GM12878 (cell line): Measurements from ENCODE around the gene CDC25A. TPM values are rescaled to one million over a fixed set of nuclear protein-coding genes. Genes with fewer than 3 reads are reported as not detected.
A peak's percentile ranks its signal among the peaks of the same experiment; 100 is the strongest.

Experiments
- ATAC-seq: fragments of 200-7000 bp; cut with Tn5 transposase; 3 replicates; pipeline ENCODE4 v1.9.1; 2020; ENCODE audit warnings: mild to moderate bottlenecking, moderate library complexity
- BruUV-seq: library from RNA; stranded (reverse); fragments of 400-500 nt; replicated peaks from 2 replicates; lab custom pipeline; 2021; lab: Mats Ljungman, UMichigan
- CTCF ChIA-PET: fragments of 300-600 bp; sonication (Branson Sonifier 250); formaldehyde crosslinking; extraction: SDS; loops from one replicate; lab custom pipeline; 2021; ENCODE audit warnings: inconsistent platforms; lab: Yijun Ruan, JAX
- POLR2A ChIA-PET: fragments of 350-600 bp; formaldehyde crosslinking; extraction: SDS; loops from one replicate; lab custom pipeline; 2021; ENCODE audit warnings: inconsistent platforms; lab: Charles Lee
- RAD21 ChIA-PET: fragments of 300-600 bp; sonication (Branson Sonifier 250); formaldehyde crosslinking; loops from one replicate; lab custom pipeline; 2023; ENCODE audit warnings: antibody characterized with exemption; ENCODE audit not compliant: unreplicated experiment; lab: Charles Lee
- SMC1A ChIA-PET: fragments of 300-600 bp; sonication (Branson Sonifier 250); formaldehyde crosslinking; loops from one replicate; lab custom pipeline; 2023; ENCODE audit not compliant: unreplicated experiment, uncharacterized antibody; lab: Charles Lee
- DNase-seq: peaks from one replicate; pipeline ENCODE4 v3.0.0-alpha.2; 2011; ENCODE audit warnings: low read depth, low spot score
- FAIRE-seq: peaks from 3 replicates; lab custom pipeline; 2011; peaks lifted over from hg19 to GRCh38; lab: Jason Lieb, UNC
- H2AFZ ChIP-seq: 2 replicates; pipeline ENCODE4 v1.6.0; 2011; ENCODE audit warnings: low read depth, low read length, control low read depth; ENCODE audit not compliant: control insufficient read depth
- H3K27ac ChIP-seq: 2 replicates; pipeline ENCODE4 v1.5.1; 2011; ENCODE audit warnings: control low read depth; ENCODE audit not compliant: control insufficient read depth, insufficient read depth
- H3K27me3 ChIP-seq, 2 experiments: replicated peaks in 1 of 2; 2 replicates each; pipeline versions ENCODE4 v1.6.0 to v1.6.1; 2011; ENCODE audit warnings: low read length in 1 of 2; ENCODE audit not compliant: control insufficient read depth in 2 of 2, insufficient read depth in 2 of 2
- H3K36me3 ChIP-seq, 2 experiments: 2 replicates each; pipeline ENCODE4 v1.5.1; 2011; ENCODE audit warnings: low read length in 1 of 2; ENCODE audit not compliant: control insufficient read depth in 2 of 2, insufficient read depth in 2 of 2
- H3K4me1 ChIP-seq: 2 replicates; pipeline ENCODE4 v1.6.1; 2011; ENCODE audit warnings: mild to moderate bottlenecking, low read length, moderate library complexity, mixed read lengths; ENCODE audit not compliant: control insufficient read depth, insufficient read depth
- H3K4me2 ChIP-seq: 2 replicates; pipeline ENCODE4 v1.6.0; 2011; ENCODE audit warnings: control low read depth; ENCODE audit not compliant: control insufficient read depth, insufficient read depth
- H3K4me3 ChIP-seq: fragments of 200-600 bp; sonication (generic); 2 replicates; pipeline ENCODE4 v1.5.1; 2016
- H3K79me2 ChIP-seq: 2 replicates; pipeline ENCODE4 v1.6.0; 2011; ENCODE audit warnings: low read length; ENCODE audit not compliant: control insufficient read depth, insufficient read depth
- H3K9ac ChIP-seq: 2 replicates; pipeline ENCODE4 v1.8.0; 2011; ENCODE audit warnings: low read length, control low read depth, mixed read lengths; ENCODE audit not compliant: control insufficient read depth, insufficient read depth
- H3K9me3 ChIP-seq: replicated peaks from 3 replicates; pipeline ENCODE4 v1.5.1; 2011; ENCODE audit warnings: mild to moderate bottlenecking, low read length; ENCODE audit not compliant: control insufficient read depth, insufficient read depth
- H4K20me1 ChIP-seq: 2 replicates; pipeline ENCODE4 v1.6.0; 2011; ENCODE audit not compliant: control insufficient read depth, insufficient read depth
- BACH1 ChIP-seq: fragments of 450-650 bp; IDR thresholded peaks from 2 replicates; pipeline ENCODE4 v1.6.1; 2017; ENCODE audit warnings: mild to moderate bottlenecking, borderline replicate concordance
- ELK1 ChIP-seq: IDR thresholded peaks from 2 replicates; pipeline ENCODE4 v1.6.1; 2012; ENCODE audit warnings: low read depth, low read length, improper control_type of control experiment
- EZH2 ChIP-seq: IDR thresholded peaks from 2 replicates; pipeline ENCODE4 v1.6.1; 2012; ENCODE audit warnings: low read depth, mild to moderate bottlenecking, control low read depth, inconsistent platforms, low read length, borderline replicate concordance; ENCODE audit not compliant: control insufficient read depth
- FOS ChIP-seq: IDR thresholded peaks from 3 replicates; pipeline ENCODE4 v1.6.1; 2011; ENCODE audit warnings: borderline replicate concordance; ENCODE audit not compliant: insufficient read length; ENCODE audit errors: extremely low read depth
- GATAD2B ChIP-seq: fragments of 450-650 bp; conservative IDR thresholded peaks from 2 replicates; pipeline ENCODE4 v1.6.1; 2017; ENCODE audit warnings: low read depth, mild to moderate bottlenecking, moderate library complexity
- HCFC1 ChIP-seq: fragments of 150-350 bp; IDR thresholded peaks from 2 replicates; pipeline ENCODE4 v1.6.1; 2014; ENCODE audit warnings: low read length
- IKZF1 ChIP-seq: fragments of 450-650 bp; conservative IDR thresholded peaks from 2 replicates; pipeline ENCODE4 v1.6.1; 2017; ENCODE audit warnings: antibody characterized with exemption, mild to moderate bottlenecking
- JUND ChIP-seq: IDR thresholded peaks from 2 replicates; pipeline ENCODE4 v1.6.1; 2012; ENCODE audit warnings: low read depth, mild to moderate bottlenecking, low read length, improper control_type of control experiment, moderate library complexity
- KDM1A ChIP-seq: fragments of 200-600 bp; sonication (generic); IDR thresholded peaks from 2 replicates; pipeline ENCODE4 v1.6.1; 2016; ENCODE audit warnings: borderline replicate concordance
- MYB ChIP-seq: fragments of 150-350 bp; IDR thresholded peaks from 2 replicates; pipeline ENCODE4 v1.6.1; 2014; ENCODE audit warnings: mild to moderate bottlenecking, low read depth, low read length, borderline replicate concordance
- NFIC ChIP-seq: IDR thresholded peaks from 2 replicates; pipeline ENCODE4 v1.6.1; 2012; ENCODE audit warnings: low read depth, mild to moderate bottlenecking, inconsistent platforms, low read length, moderate library complexity
- RAD21 ChIP-seq: IDR thresholded peaks from 2 replicates; pipeline ENCODE4 v1.6.1; 2011; ENCODE audit warnings: mild to moderate bottlenecking, low read depth, low read length, moderate library complexity; ENCODE audit not compliant: insufficient read depth
- RCOR1 ChIP-seq: conservative IDR thresholded peaks from 2 replicates; pipeline ENCODE4 v1.6.1; 2012; ENCODE audit warnings: low read depth, low read length, improper control_type of control experiment
- RFX5 ChIP-seq: IDR thresholded peaks from 2 replicates; pipeline ENCODE4 v1.6.1; 2011; ENCODE audit warnings: low read depth, low read length, improper control_type of control experiment
- RUNX3 ChIP-seq: IDR thresholded peaks from 2 replicates; pipeline ENCODE4 v1.6.1; 2012; ENCODE audit warnings: low read length, inconsistent platforms
- SMAD1 ChIP-seq: fragments of 450-650 bp; IDR thresholded peaks from 2 replicates; pipeline ENCODE4 v1.6.1; 2018; ENCODE audit warnings: mild to moderate bottlenecking, low read depth; ENCODE audit not compliant: partially characterized antibody
- SMARCA5 ChIP-seq: fragments of 450-650 bp; IDR thresholded peaks from 2 replicates; pipeline ENCODE4 v1.6.1; 2017; ENCODE audit warnings: mild to moderate bottlenecking
- SP1 ChIP-seq: IDR thresholded peaks from one replicate; pipeline ENCODE4 v1.6.1; 2011; ENCODE audit warnings: low read depth, low read length
- SREBF2 ChIP-seq: IDR thresholded peaks from 2 replicates; pipeline ENCODE4 v1.6.1; 2012; ENCODE audit warnings: mild to moderate bottlenecking, low read length
- TCF12 ChIP-seq: IDR thresholded peaks from 2 replicates; pipeline ENCODE4 v1.6.1; 2011; ENCODE audit warnings: low read depth, mild to moderate bottlenecking, low read length
- TCF3 ChIP-seq: IDR thresholded peaks from 2 replicates; pipeline ENCODE4 v1.6.1; 2012; ENCODE audit warnings: low read depth, mild to moderate bottlenecking, low read length, borderline replicate concordance; ENCODE audit not compliant: insufficient read depth
- YY1 ChIP-seq: IDR thresholded peaks from 2 replicates; pipeline ENCODE4 v1.6.1; 2011; ENCODE audit warnings: low read depth, mild to moderate bottlenecking, low read length
- ZNF217 ChIP-seq: fragments of 450-650 bp; IDR thresholded peaks from 2 replicates; pipeline ENCODE4 v1.6.1; 2017; ENCODE audit warnings: antibody characterized with exemption, mild to moderate bottlenecking
- ZNF622 ChIP-seq: fragments of 450-650 bp; IDR thresholded peaks from 2 replicates; pipeline ENCODE4 v1.6.1; 2017; ENCODE audit warnings: mild to moderate bottlenecking, inconsistent platforms
- ZSCAN29 ChIP-seq: fragments of 450-650 bp; IDR thresholded peaks from 2 replicates; pipeline ENCODE4 v1.6.1; 2017; ENCODE audit warnings: mild to moderate bottlenecking, moderate library complexity
- WGBS: methylation state at CpG from one replicate; pipeline ENCODE4 v1.1.6; 2016; ENCODE audit warnings: low lambda C conversion rate; ENCODE audit not compliant: insufficient replicate concordance, insufficient coverage; ENCODE audit errors: missing lambda C conversion rate; 5-methylcytosine and 5-hydroxymethylcytosine counted together
- in situ Hi-C: fragments of 300-500 bp; cut with MboI; formaldehyde crosslinking; loops from 9 replicates; pipeline ENCODE4 v1.14.3; 2018; ENCODE audit warnings: mixed read lengths
- intact Hi-C: fragments of 100-400 bp; cut with micrococcal nuclease; formaldehyde crosslinking; loops from one replicate; pipeline ENCODE4 v1.14.2; 2022; ENCODE audit not compliant: unreplicated experiment
- polyA plus RNA-seq, 11 experiments: library from polyadenylated mRNA; depleted of rRNA in 4 of 11; unstranded in 6 of 11; stranded (reverse) in 5 of 11; fragments of >200 nt; fragmentation: Nextera tagmentation in 4 of 11; fragmentation: Illumina TruSeq in 1 of 11; extraction: Ambion mirVana in 4 of 11; extraction: Trizol in 1 of 11; gene quantifications; 1 replicate in 1 of 11; 2 replicates in 10 of 11; pipeline versions ENCODE4 v1.2.1 to v1.2.3, GENCODE V29; 2011 to 2016; ENCODE audit warnings: inconsistent platforms in 2 of 11, missing spikeins in 2 of 11, low read depth in 1 of 11
- total RNA-seq, 4 experiments: library from RNA; depleted of rRNA in 3 of 4; stranded (reverse); fragments of >200 nt in 3 of 4; fragmentation: Illumina TruSeq in 1 of 4; extraction: Trizol in 1 of 4; gene quantifications; 2 replicates each; pipeline versions ENCODE4 v1.2.1 to v1.2.3, GENCODE V29; 2013 to 2021

CDC25A gene
- total and polyA plus RNA-seq, 10 of the 15 experiments (the other 5 are each of a cell fraction or from before 2014, with no cell fraction given), result 2.9 to 36.6 (median 26.9) TPM

GRCh38 chr3:48151058-48151806, 37.0 kb downstream of the CDC25A start:
- peak overlapping the region; percentile 72 for H2AFZ ChIP-seq
- BruUV-seq, result no TSS peak
- ChIA-PET RAD21 (interaction anchor here (0.6 to 3.1 kb wide), 28 partner anchors 18 to 629 kb away, joined by 3 to 27 read pairs (median 4); no protein-coding TSS in a partner anchor), SMC1A (interaction anchor here (0.6 to 3.4 kb wide), 33 partner anchors 9 to 629 kb away, joined by 3 to 21 read pairs (median 4); partner anchors contain the start of gene CCDC51), POLR2A (interaction anchor here (0.6 to 1.1 kb wide), 2 partner anchors 37 to 64 kb away, joined by 3 read pairs; no protein-coding TSS in a partner anchor), CTCF (interaction anchor here (0.6 to 3.1 kb wide), 57 partner anchors 10 to 675 kb away, joined by 3 to 51 read pairs (median 5); no protein-coding TSS in a partner anchor)
- no peaks in the 10 kb centered on the region for H3K27me3 ChIP-seq
- in situ Hi-C loops, result loop anchor here (5.0 to 10.0 kb wide), 3 partner anchors 159 to 626 kb away; no protein-coding TSS in a partner anchor
- no peaks in the 10 kb centered on the region for H3K9me3 ChIP-seq
- no peaks in the 10 kb centered on the region for H3K79me2 ChIP-seq
- H3K9ac ChIP-seq, result no peak overlapping the region
- FAIRE-seq (peak; percentile 31), ATAC-seq (peak; percentile 100), DNase-seq (peak; percentile 43)
- 34% methylated on average over 8 of the region's 8 CpGs for WGBS
- no peaks in the 10 kb centered on the region; the same call in 1 of the 2 replicates for H3K4me1 ChIP-seq
- no peaks in the 10 kb centered on the region for H4K20me1 ChIP-seq
- intact Hi-C loops, result loop anchor here (1.0 to 10.0 kb wide), 5 partner anchors 64 to 626 kb away; no protein-coding TSS in a partner anchor
- no peaks in the 10 kb centered on the region for H3K36me3 ChIP-seq
- H3K4me3 ChIP-seq, result no peak overlapping the region
- H3K27ac ChIP-seq, result no peak overlapping the region
- no peak overlapping the region for H3K4me2 ChIP-seq
- no peak for TF ChIP-seq NFIC
- TF ChIP-seq BACH1, result no peak
- TF ChIP-seq SMAD1, result no peak
- no peak for TF ChIP-seq JUND
- TF ChIP-seq ZSCAN29, result no peak
- no peak for TF ChIP-seq ELK1
- TF ChIP-seq GATAD2B, result no peak
- peak; percentile 63 for TF ChIP-seq RUNX3
- no peak for TF ChIP-seq ZNF622
- no peak for TF ChIP-seq TCF3
- TF ChIP-seq FOS, result no peak
- no peak for TF ChIP-seq TCF12
- TF ChIP-seq SP1, result no peak
- peak; percentile 34; the same call in 1 of the 2 replicates for TF ChIP-seq SMARCA5
- no peak for TF ChIP-seq RFX5
- TF ChIP-seq MYB, result no peak
- TF ChIP-seq IKZF1, result no peak
- peak; percentile 43; the same call in 1 of the 2 replicates for TF ChIP-seq YY1
- no peak for TF ChIP-seq RCOR1
- TF ChIP-seq SREBF2, result no peak
- TF ChIP-seq HCFC1, result no peak
- no peak for TF ChIP-seq EZH2
- no peak for TF ChIP-seq ZNF217
- TF ChIP-seq KDM1A, result no peak
- TF ChIP-seq RAD21, result peak; percentile 96
